GM10266 (cell line): ENCODE data around the gene PTS.

Source experiments
- DNase-seq: peaks from one replicate; pipeline ENCODE4 v3.0.0; 2012; ENCODE audit errors: extremely low spot score
- TF ChIP-seq, protein P1 (sequence below): IDR thresholded peaks from 2 replicates; pipeline ENCODE4 v1.5.1; 2012; ENCODE audit warnings: mild to moderate bottlenecking, low read depth; ENCODE audit not compliant: control insufficient read depth, insufficient read depth; ENCODE audit errors: missing control alignments

Gene PTS

DNA sequence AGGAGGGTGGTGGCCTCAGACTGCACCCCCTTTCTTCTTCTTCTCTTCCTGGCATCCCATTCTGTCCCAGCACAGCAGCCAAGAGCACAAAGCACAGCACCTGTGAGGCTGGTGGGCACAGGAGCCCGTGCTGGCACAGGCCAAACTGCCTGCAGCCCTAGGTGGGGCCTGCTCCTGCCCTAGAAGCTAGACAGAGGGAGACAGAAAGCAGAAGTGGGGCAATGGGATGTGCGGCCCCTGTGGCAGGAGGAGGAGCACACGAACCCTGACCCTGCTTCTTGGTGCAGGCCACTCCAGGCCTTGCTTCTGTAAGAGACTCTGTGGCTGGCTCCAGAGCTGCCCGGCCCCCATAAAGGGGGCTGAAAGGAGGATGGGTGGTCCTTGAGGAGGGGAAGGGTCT, 3.9 kb upstream of the PTS start:
- TF ChIP-seq, protein P1, sequence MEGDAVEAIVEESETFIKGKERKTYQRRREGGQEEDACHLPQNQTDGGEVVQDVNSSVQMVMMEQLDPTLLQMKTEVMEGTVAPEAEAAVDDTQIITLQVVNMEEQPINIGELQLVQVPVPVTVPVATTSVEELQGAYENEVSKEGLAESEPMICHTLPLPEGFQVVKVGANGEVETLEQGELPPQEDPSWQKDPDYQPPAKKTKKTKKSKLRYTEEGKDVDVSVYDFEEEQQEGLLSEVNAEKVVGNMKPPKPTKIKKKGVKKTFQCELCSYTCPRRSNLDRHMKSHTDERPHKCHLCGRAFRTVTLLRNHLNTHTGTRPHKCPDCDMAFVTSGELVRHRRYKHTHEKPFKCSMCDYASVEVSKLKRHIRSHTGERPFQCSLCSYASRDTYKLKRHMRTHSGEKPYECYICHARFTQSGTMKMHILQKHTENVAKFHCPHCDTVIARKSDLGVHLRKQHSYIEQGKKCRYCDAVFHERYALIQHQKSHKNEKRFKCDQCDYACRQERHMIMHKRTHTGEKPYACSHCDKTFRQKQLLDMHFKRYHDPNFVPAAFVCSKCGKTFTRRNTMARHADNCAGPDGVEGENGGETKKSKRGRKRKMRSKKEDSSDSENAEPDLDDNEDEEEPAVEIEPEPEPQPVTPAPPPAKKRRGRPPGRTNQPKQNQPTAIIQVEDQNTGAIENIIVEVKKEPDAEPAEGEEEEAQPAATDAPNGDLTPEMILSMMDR: no peak

DNA sequence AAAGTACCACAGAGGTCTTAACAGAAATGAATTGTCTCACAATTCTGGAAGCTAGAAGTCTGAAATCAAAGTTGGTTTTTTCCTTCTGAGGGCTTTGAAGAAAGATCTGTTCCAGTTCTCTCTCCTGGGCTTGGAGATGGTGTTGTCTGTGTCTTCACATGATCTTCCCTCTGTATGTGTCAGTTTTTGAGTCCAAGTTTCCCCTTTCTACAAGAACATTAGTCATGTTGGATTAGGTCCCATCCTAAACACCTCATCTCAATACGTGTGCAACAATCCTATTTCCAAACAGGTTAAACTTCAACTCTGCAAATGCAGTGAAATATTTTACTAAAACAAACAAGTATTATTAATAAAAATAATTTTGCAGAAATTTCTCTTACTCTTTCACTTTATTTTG, 3.1 kb upstream of the PTS start:
- no peak for DNase-seq
- TF ChIP-seq, protein P1: no peak

More for the DNA sequence above, 3.9 kb upstream of the PTS start:
- no peak for DNase-seq

DNA sequence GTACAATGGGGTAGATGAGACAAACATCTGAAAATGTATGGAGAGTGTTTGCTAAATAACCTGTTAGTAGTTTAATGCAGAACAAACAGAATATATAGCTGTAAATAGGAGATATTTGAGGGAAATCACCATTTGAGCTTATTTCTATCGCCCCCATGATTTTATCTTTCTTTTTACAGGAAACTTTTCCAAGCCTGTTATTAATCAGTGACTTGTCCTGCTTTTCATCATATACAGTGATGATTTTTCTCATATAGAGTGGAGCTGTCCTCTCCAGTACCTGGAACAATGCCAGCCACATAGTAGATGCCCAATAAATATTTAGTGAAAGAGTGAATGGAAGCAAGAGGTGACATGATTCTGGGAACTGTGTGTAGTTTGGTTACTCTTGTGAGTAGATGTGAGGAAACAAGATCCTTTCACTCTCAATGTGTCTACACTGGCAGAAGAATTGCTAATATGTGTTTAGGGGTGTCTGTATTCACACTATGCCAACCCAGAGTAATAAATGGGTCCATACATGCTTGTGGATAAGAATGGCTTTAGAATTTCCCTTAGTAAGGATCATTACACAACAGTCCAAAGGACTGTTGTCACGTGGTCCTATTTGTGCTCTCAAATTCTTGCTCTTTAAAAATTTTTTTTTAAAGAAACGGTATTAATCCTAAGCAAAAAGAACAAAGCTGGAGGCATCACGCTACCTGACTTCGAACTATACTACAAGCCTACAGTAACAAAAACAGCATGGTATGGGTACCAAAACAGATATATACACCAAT, 2.3 kb upstream of the PTS start:
- TF ChIP-seq, protein P1: no peak
- DNase-seq: no peak

DNA sequence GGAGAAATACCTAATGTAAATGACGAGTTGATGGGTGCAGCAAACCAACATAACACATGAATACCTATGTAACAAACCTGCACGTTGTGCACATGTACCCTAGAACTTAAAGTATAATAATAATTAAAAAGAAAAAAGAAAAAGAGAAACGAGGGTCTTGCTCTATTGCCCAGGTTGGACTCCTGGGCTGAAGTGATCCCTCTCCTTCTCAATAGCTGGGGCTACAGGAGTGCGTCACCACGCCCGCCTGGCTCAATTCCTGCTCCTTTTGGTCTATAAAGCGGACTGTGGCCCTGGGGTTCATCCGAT, 521 bp upstream of the PTS start:
- TF ChIP-seq, protein P1: no peak
- DNase-seq: no peak

DNA sequence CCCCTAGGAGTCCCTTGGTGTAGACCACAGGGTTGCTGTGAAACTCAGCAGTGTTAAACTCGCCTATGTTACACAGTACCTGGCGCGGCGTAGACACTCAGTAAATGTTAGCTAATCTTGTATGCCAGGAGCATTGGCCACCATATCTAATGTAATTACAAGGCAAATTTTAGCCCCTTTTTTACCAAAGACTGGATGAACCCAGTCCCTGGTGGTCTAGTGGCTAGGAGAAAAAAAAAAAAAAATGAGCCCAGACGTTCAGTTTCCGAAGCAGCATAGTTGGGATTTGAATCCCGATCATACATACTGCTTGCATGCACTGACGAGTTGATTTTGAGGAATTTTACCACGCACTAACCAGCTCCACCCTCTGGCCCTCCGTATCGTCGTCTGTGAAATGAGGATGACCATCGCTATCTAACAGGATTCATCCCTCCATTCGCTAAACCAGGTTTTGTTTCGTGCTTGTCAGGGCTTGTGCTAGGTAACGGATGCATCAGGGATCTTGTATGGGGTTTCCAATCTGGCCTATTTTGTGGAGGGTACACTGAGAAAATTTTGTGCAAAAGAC, 688 bp downstream of the PTS start:
- no peak for DNase-seq
- TF ChIP-seq, protein P1: no peak

DNA sequence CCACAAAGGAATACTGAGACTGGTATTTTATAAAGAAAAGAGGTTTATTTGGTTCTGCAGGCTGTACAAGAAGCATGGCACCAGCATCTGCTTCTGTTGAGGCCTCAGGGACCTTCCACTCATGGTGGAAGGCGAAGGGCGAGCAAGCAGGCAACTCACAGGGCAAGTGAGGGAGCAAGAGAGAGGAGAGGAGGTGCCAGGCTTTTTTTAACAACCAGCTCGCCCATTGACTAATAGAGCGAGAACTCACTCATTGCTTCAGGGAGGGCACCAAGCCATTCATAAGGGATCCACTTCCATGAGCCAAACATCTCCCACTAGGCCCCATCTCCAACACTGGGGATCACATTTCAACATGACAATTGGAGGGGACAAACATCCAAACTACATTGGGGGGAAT, 1.2 kb downstream of the PTS start:
- DNase-seq: no peak
- TF ChIP-seq, protein P1: no peak

DNA sequence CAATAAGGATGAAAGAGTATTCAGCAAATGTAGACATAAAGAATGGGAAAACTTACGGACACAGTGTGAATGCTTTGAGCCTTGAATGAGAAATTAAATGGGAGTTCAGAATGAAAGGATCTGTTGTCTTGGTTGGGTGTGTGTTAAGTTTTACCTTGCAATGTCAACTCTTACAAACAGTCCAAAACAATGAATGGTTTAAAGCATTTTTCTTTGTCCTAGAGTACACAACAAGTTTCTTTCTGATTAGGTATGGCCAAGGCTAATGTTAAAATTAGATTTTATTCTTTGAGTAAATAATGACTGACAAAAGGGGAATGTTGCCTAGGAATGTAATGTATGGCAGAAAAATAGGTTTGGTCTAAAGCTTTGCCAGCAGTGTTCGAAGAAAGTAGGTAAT, 2.5 kb downstream of the PTS start:
- TF ChIP-seq, protein P1: no peak
- no peak for DNase-seq
